ENCODE measurements around the gene KIRREL3. TPM values are rescaled to one million over a fixed set of nuclear protein-coding genes. Genes with fewer than 3 reads are reported as not detected.

Gene KIRREL3
- total and polyA plus RNA-seq, 2 of the 8 experiments (the other 6 are each of a cell fraction or from before 2014, with no cell fraction given), result 0.29 to 0.32 TPM

- TF ChIP-seq BCL11A (IDR thresholded peaks at IDR 0.05; ENCODE audit: low read depth in 2 of 2, low read length in 2 of 2) (no peak), SP2 (IDR thresholded peaks at IDR 0.05; ENCODE audit: low read length) (no peak), KDM1A (IDR thresholded peaks at IDR 0.05; ENCODE audit: borderline replicate concordance, low read length) (no peak), GTF2F1 (IDR thresholded peaks at IDR 0.05; ENCODE audit: borderline replicate concordance, low read depth, low read length) (no peak), SIRT6 (IDR thresholded peaks at IDR 0.05; ENCODE audit: low read length) (no peak)
Observed at GRCh38 chr11:126782810-126783209, 217.8 kb downstream of the KIRREL3 start (continued).

All from H1 (cell line).